GM12864 (cell line): ENCODE measurements around the gene ZNF619.
A peak's percentile ranks its signal among the peaks of the same experiment; 100 is the strongest.

Experiments
- DNase-seq: peaks from one replicate; pipeline ENCODE4 v3.0.0-alpha.2; 2011; ENCODE audit warnings: low read depth
- H3K4me3 ChIP-seq: 2 replicates; pipeline ENCODE4 v1.5.1; 2011; ENCODE audit warnings: mild to moderate bottlenecking, low read depth, low read length, control low read depth
- CTCF ChIP-seq: IDR thresholded peaks from 2 replicates; pipeline ENCODE4 v1.5.1; 2011; ENCODE audit warnings: low read depth, mild to moderate bottlenecking, moderate library complexity, low read length, control low read depth, inconsistent platforms; ENCODE audit errors: missing control alignments

Gene ZNF619

GRCh38 chr3:40452057-40452456 is 24.9 kb upstream of the ZNF619 start:
- no peak for TF ChIP-seq CTCF
- DNase-seq, result no peak
- peak overlapping the region; percentile 64; the same call in 1 of the 2 replicates for H3K4me3 ChIP-seq

DNA sequence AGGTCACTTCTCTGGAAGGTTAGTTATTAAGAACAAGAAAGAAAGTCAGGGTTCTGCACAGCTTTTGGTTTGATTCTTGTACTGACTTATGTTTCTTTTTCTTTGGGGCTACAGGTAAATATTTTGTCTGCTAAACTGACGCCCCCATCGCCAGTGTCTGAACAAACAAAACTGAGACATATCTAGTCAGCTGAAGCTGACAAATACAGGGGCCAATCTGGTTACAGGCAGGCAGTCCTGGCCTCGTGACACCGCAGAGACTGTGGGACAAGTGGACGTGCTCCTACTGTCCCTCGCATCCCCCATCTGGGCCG is 24.4 kb upstream of the ZNF619 start:
- peak overlapping the region; percentile 64 for H3K4me3 ChIP-seq
- no peak for DNase-seq
- no peak for TF ChIP-seq CTCF

GRCh38 chr3:40452876-40453730 is 23.8 kb upstream of the ZNF619 start:
- peak overlapping the region; percentile 64 for H3K4me3 ChIP-seq
- no peak for TF ChIP-seq CTCF
- DNase-seq, result peak; percentile 97

DNA sequence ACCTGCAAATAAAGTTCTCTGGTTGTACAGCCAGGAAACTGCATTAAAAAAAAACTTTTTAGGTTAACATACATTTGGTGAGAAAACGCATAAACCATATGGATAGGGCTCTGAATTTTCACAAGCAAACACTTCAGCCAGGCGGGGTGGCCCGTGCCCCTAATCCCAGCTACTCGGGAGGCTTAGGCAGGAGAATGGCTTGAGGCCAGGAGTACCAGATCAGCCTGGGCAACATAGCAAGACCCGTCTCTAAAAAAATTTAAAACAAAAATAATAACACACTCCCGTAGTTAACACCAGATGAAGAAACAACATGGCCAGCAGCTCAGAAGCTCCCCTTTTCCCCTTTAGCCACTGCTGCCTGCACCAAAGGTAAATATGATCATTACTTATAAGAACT is 23.0 kb upstream of the ZNF619 start:
- no peak for TF ChIP-seq CTCF
- no peak for DNase-seq
- peak overlapping the region; percentile 64; the same call in 1 of the 2 replicates for H3K4me3 ChIP-seq

GRCh38 chr3:40455328-40455727 is 21.6 kb upstream of the ZNF619 start:
- no peak for TF ChIP-seq CTCF
- H3K4me3 ChIP-seq, result no peak overlapping the region
- no peak for DNase-seq

- peak overlapping the region; percentile 90 for H3K4me3 ChIP-seq
- TF ChIP-seq CTCF, result no peak
- no peak for DNase-seq
Observed at GRCh38 chr3:40456279-40456939, 20.5 kb upstream of the ZNF619 start.
